Stimulated activated CD4-positive, alpha-beta T cell treated with anti-CD3 and anti-CD28 coated beads, Interleukin-12 subunit alpha, Interleukin-12 subunit beta, amount 100 ng/mL, for 4 hours (primary cell): ENCODE data around the gene RALGAPA1.
A peak's percentile ranks its signal among the peaks of the same experiment; 100 is the strongest.
"Not testable (repeated sequence)": the region's sequence is repeated elsewhere in the genome, so short reads cannot be mapped to it uniquely, and the experiment has no call there.

Experiments
- DNase-seq: peaks from one replicate; pipeline ENCODE4 v3.0.0-alpha.2; 2020

Gene RALGAPA1

GRCh38 chr14:35821564-35822411 lies 12.7 kb upstream of the RALGAPA1 start:
- no peak for DNase-seq

GRCh38 chr14:35819591-35820540 lies 10.8 kb upstream of the RALGAPA1 start:
- DNase-seq, result no peak

- no peak for DNase-seq
Measured at GRCh38 chr14:35818346-35819115, 9.4 kb upstream of the RALGAPA1 start.

- peak; percentile 72 for DNase-seq
Measured at GRCh38 chr14:35814371-35815005, 5.4 kb upstream of the RALGAPA1 start.

- no peak for DNase-seq
Measured at GRCh38 chr14:35810963-35811362, 1.9 kb upstream of the RALGAPA1 start.

- no peak for DNase-seq
Measured at GRCh38 chr14:35809597-35809996, 502 bp upstream of the RALGAPA1 start.

GRCh38 chr14:35808076-35808637 lies 938 bp downstream of the RALGAPA1 start:
- no peak for DNase-seq

- DNase-seq, result no peak
Measured at GRCh38 chr14:35807131-35807961, 1.7 kb downstream of the RALGAPA1 start.

GRCh38 chr14:35806006-35806907 lies 2.8 kb downstream of the RALGAPA1 start:
- no peak for DNase-seq

- no peak for DNase-seq
Measured at GRCh38 chr14:35797796-35798195, 11.3 kb downstream of the RALGAPA1 start.

GRCh38 chr14:35789651-35790050 lies 19.4 kb downstream of the RALGAPA1 start:
- DNase-seq, result no peak

- no peak for DNase-seq
Measured at GRCh38 chr14:35786856-35787255, 22.2 kb downstream of the RALGAPA1 start.

- no peak for DNase-seq
Measured at GRCh38 chr14:35783699-35784098, 25.4 kb downstream of the RALGAPA1 start.

GRCh38 chr14:35779368-35779767 lies 29.7 kb downstream of the RALGAPA1 start:
- DNase-seq, result no peak

GRCh38 chr14:35777550-35777949 lies 31.5 kb downstream of the RALGAPA1 start:
- DNase-seq, result not testable (repeated sequence)

GRCh38 chr14:35776823-35777222 lies 32.3 kb downstream of the RALGAPA1 start:
- no peak for DNase-seq

- DNase-seq, result not testable (repeated sequence)
Measured at GRCh38 chr14:35776085-35776484, 33.0 kb downstream of the RALGAPA1 start.

GRCh38 chr14:35766700-35767082 lies 42.4 kb downstream of the RALGAPA1 start:
- DNase-seq, result no peak

GRCh38 chr14:35766036-35766699 lies 42.9 kb downstream of the RALGAPA1 start:
- DNase-seq, result no peak
